ENCODE measurements around the gene GTF2F2. TPM values are rescaled to one million over a fixed set of nuclear protein-coding genes. Genes with fewer than 3 reads are reported as not detected.

GTF2F2 gene
- total and polyA plus RNA-seq, 2 donors (not counting 1 experiment from before 2014, with no cell fraction given) = 5.9 to 19.6 TPM

- H3K27me3 ChIP-seq (replicated peaks in 1 of 4; ENCODE audit: control extremely low read depth in 1 of 4, control insufficient read depth in 3 of 4, insufficient read depth in 4 of 4, low read length in 3 of 4) = no peaks in the 10 kb centered on the region
- no peaks in the 10 kb centered on the region for H3K9me3 Mint-ChIP-seq (ENCODE audit: insufficient read depth)
- H3K4me1 Mint-ChIP-seq = peaks cover 39% of the 10 kb centered on the region
- no peak overlapping the region for H3K4me2 ChIP-seq (replicated peaks; ENCODE audit: low read depth, low read length, poor library complexity, severe bottlenecking)
- no peak overlapping the region for H3K27ac ChIP-seq (ENCODE audit: low read length in 2 of 2)
- no peak overlapping the region for H3K9ac ChIP-seq (ENCODE audit: low read length)
- H3K4me3 ChIP-seq (ENCODE audit: control extremely low read depth in 1 of 5, extremely low read depth in 1 of 5, insufficient read depth in 1 of 5, low read depth in 2 of 5, low read length in 4 of 5) = no peak overlapping the region
- no peak overlapping the region for H2AFZ ChIP-seq (ENCODE audit: insufficient read depth, low read depth, low read length, poor library complexity, severe bottlenecking)
- no peaks in the 10 kb centered on the region for H3K27me3 Mint-ChIP-seq
- peaks cover 10% of the 10 kb centered on the region for H4K20me1 ChIP-seq (ENCODE audit: control insufficient read depth, insufficient read depth, low read length, poor library complexity, severe bottlenecking)
- no peak for ATAC-seq (ENCODE audit: low read depth)
- no peak for DNase-seq
- H3K4me3 Mint-ChIP-seq = no peak overlapping the region
- peaks cover 35% of the 10 kb centered on the region for H3K79me2 ChIP-seq (ENCODE audit: control insufficient read depth, insufficient read depth, low read length)
- peaks cover 0 to 11% (median 0%) of the 10 kb centered on the region in 3 donors for H3K9me3 ChIP-seq (ENCODE audit: control extremely low read depth in 1 of 3, control insufficient read depth in 2 of 3, insufficient read depth in 1 of 3, low read length in 2 of 3)
- no CpG with 5 or more reads among the region's 3 CpGs for WGBS (ENCODE audit: insufficient coverage)
- TF ChIP-seq, protein P1, sequence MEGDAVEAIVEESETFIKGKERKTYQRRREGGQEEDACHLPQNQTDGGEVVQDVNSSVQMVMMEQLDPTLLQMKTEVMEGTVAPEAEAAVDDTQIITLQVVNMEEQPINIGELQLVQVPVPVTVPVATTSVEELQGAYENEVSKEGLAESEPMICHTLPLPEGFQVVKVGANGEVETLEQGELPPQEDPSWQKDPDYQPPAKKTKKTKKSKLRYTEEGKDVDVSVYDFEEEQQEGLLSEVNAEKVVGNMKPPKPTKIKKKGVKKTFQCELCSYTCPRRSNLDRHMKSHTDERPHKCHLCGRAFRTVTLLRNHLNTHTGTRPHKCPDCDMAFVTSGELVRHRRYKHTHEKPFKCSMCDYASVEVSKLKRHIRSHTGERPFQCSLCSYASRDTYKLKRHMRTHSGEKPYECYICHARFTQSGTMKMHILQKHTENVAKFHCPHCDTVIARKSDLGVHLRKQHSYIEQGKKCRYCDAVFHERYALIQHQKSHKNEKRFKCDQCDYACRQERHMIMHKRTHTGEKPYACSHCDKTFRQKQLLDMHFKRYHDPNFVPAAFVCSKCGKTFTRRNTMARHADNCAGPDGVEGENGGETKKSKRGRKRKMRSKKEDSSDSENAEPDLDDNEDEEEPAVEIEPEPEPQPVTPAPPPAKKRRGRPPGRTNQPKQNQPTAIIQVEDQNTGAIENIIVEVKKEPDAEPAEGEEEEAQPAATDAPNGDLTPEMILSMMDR (IDR thresholded peaks at IDR 0.05) = no peak
- TF ChIP-seq EZH2 (IDR thresholded peaks at IDR 0.05; ENCODE audit: borderline replicate concordance, insufficient read depth, low read depth, low read length, poor library complexity, severe bottlenecking) = no peak
- intact Hi-C loops (cut with micrococcal nuclease) = no loop called here
- no peaks in the 10 kb centered on the region for H3K36me3 ChIP-seq (replicated peaks in 1 of 2; ENCODE audit: control extremely low read depth in 1 of 2, control insufficient read depth in 1 of 2, extremely low read depth in 1 of 2, insufficient read depth in 2 of 2, low read length in 1 of 2)
- no peak overlapping the region for H3K27ac Mint-ChIP-seq
- peaks cover 17% of the 10 kb centered on the region in 2 donors for H3K4me1 ChIP-seq (ENCODE audit: control insufficient read depth in 2 of 2, insufficient read depth in 2 of 2, low read length in 2 of 2)
- CTCF ChIA-PET = no interaction called here
- POLR2A ChIA-PET = no interaction called here
Measured at GRCh38 chr13:45180303-45180702, 60.0 kb downstream of the GTF2F2 start.

DNA sequence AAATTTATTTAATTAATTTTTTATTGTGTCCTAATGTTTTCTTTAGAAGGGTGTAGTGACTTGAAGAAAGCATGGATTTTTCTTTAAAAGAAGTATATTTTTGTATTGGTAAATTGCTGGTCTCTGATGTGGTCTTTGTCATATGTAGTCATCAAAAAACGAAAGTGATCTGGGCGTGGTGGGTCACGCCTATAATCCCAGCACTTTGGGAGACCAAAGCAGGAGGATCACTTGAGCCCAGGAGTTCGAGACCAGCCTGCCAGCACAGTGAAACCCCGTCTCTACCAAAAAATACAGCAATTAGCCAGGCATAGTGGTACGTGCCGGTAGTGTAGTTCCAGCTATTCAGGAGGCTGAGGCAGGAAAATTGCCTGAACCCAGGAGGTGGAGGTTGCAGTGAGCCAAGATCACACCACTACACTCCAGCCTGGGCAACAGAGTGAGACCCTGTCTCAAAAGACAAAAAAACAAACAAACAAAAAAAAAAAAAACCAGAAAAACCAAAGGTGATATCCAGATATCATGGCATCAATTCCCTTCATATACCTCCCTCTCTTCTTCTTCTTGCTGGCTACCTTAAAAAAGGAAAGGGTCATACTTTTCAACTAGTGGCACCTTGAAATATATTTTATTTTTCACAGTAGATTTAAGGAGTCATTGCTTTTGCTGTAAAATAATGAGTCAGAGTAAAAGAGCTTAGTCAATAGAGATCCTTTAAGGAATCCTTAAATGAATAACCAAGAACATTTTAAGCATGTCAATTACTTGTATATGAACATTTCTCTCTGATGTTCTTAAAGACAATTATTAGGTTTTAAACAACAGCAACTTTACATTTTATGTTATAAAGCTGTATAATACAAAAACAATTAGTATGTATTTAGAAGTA is 60.6 kb downstream of the GTF2F2 start:
- TF ChIP-seq, protein P1 (IDR thresholded peaks at IDR 0.05) = no peak
- TF ChIP-seq EZH2 (IDR thresholded peaks at IDR 0.05; ENCODE audit: borderline replicate concordance, insufficient read depth, low read depth, low read length, poor library complexity, severe bottlenecking) = no peak
- Histone ChIP-seq H2AFZ (ENCODE audit: insufficient read depth, low read depth, low read length, poor library complexity, severe bottlenecking) (no peak overlapping the region), H3K9me3 (ENCODE audit: control extremely low read depth in 1 of 3, control insufficient read depth in 2 of 3, insufficient read depth in 1 of 3, low read length in 2 of 3) (peaks cover 0 to 11% (median 0%) of the 10 kb centered on the region in 3 donors), H3K27ac (ENCODE audit: low read length in 2 of 2) (no peak overlapping the region), H3K79me2 (ENCODE audit: control insufficient read depth, insufficient read depth, low read length) (peaks cover 34% of the 10 kb centered on the region), H3K36me3 (replicated peaks in 1 of 2; ENCODE audit: control extremely low read depth in 1 of 2, control insufficient read depth in 1 of 2, extremely low read depth in 1 of 2, insufficient read depth in 2 of 2, low read length in 1 of 2) (no peaks in the 10 kb centered on the region), H3K4me2 (replicated peaks; ENCODE audit: low read depth, low read length, poor library complexity, severe bottlenecking) (no peak overlapping the region), H3K4me3 (ENCODE audit: control extremely low read depth in 1 of 5, extremely low read depth in 1 of 5, insufficient read depth in 1 of 5, low read depth in 2 of 5, low read length in 4 of 5) (no peak overlapping the region), H3K27me3 (replicated peaks in 1 of 4; ENCODE audit: control extremely low read depth in 1 of 4, control insufficient read depth in 3 of 4, insufficient read depth in 4 of 4, low read length in 3 of 4) (no peaks in the 10 kb centered on the region), H3K4me1 (ENCODE audit: control insufficient read depth in 2 of 2, insufficient read depth in 2 of 2, low read length in 2 of 2) (peaks cover 17 to 18% of the 10 kb centered on the region in 2 donors), H4K20me1 (ENCODE audit: control insufficient read depth, insufficient read depth, low read length, poor library complexity, severe bottlenecking) (peaks cover 10% of the 10 kb centered on the region), H3K9ac (ENCODE audit: low read length) (no peak overlapping the region)
- ChIA-PET POLR2A (interaction anchor here (0.7 kb wide), 1 partner anchor 144 kb away, joined by 5 read pairs; no protein-coding TSS in a partner anchor), CTCF (interaction anchor here (0.6 to 1.1 kb wide), 2 partner anchors 36 to 191 kb away, joined by 3 to 4 read pairs; no protein-coding TSS in a partner anchor)
- H3K4me3 Mint-ChIP-seq = no peak overlapping the region
- H3K27ac Mint-ChIP-seq = no peak overlapping the region
- H3K27me3 Mint-ChIP-seq = no peaks in the 10 kb centered on the region
- intact Hi-C loops (cut with micrococcal nuclease) = no loop called here
- ATAC-seq (ENCODE audit: low read depth) (no peak), DNase-seq (no peak)
- no peaks in the 10 kb centered on the region for H3K9me3 Mint-ChIP-seq (ENCODE audit: insufficient read depth)
- H3K4me1 Mint-ChIP-seq = peaks cover 39% of the 10 kb centered on the region
- WGBS (ENCODE audit: insufficient coverage) = 83% methylated on average over 4 of the region's 7 CpGs
